Breast epithelium (tissue), 3 donors: Measurements from ENCODE around the gene LRRC74A.

Experiments
- POLR2AphosphoS5 ChIP-seq, 3 donors: sonication (generic); formaldehyde crosslinking; IDR thresholded peaks; one replicate each; pipeline ENCODE4 v1.6.1; 2017; ENCODE audit warnings: antibody characterized with exemption in 3 of 3
- TF ChIP-seq, protein P1 (sequence below), 3 donors: fragments of 450-650 bp; IDR thresholded peaks; one replicate each; pipeline ENCODE4 v1.5.1; 2016 to 2017; ENCODE audit warnings: antibody characterized with exemption in 3 of 3, mild to moderate bottlenecking in 3 of 3, moderate library complexity in 3 of 3

GRCh38 chr14:76833011-76833410 lies 6.8 kb downstream of the LRRC74A start:
- no peak for TF ChIP-seq POLR2AphosphoS5 (IDR thresholded peaks at IDR 0.05)
- TF ChIP-seq, protein P1, sequence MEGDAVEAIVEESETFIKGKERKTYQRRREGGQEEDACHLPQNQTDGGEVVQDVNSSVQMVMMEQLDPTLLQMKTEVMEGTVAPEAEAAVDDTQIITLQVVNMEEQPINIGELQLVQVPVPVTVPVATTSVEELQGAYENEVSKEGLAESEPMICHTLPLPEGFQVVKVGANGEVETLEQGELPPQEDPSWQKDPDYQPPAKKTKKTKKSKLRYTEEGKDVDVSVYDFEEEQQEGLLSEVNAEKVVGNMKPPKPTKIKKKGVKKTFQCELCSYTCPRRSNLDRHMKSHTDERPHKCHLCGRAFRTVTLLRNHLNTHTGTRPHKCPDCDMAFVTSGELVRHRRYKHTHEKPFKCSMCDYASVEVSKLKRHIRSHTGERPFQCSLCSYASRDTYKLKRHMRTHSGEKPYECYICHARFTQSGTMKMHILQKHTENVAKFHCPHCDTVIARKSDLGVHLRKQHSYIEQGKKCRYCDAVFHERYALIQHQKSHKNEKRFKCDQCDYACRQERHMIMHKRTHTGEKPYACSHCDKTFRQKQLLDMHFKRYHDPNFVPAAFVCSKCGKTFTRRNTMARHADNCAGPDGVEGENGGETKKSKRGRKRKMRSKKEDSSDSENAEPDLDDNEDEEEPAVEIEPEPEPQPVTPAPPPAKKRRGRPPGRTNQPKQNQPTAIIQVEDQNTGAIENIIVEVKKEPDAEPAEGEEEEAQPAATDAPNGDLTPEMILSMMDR (IDR thresholded peaks at IDR 0.05) = no peak
